Psoas muscle (tissue), 8 donors: Measurements from ENCODE around the gene DDA1. TPM values are rescaled to one million over a fixed set of nuclear protein-coding genes. Genes with fewer than 3 reads are reported as not detected.
A peak's percentile ranks its signal among the peaks of the same experiment; 100 is the strongest.

Source experiments
- ATAC-seq, 4 donors: fragments of 200-7000 bp; cut with Tn5 transposase; one replicate each; pipeline ENCODE4 v1.9.1; 2020; ENCODE audit warnings: moderate library complexity in 3 of 4, mild to moderate bottlenecking in 2 of 4
- DNase-seq, 2 donors: peaks; one replicate each; pipeline ENCODE4 v3.0.0-alpha.2; 2020
- H3K27ac ChIP-seq: fragments of 200-600 bp; one replicate; pipeline ENCODE4 v1.8.0; 2022
- H3K27me3 ChIP-seq, 3 donors: fragments of 200-600 bp in 1 of 3; one replicate each; pipeline versions ENCODE4 v1.6.1 to v1.8.0; 2013 to 2022; ENCODE audit warnings: low read length in 2 of 3, mild to moderate bottlenecking in 2 of 3, moderate library complexity in 1 of 3; ENCODE audit not compliant: insufficient read depth in 3 of 3
- H3K36me3 ChIP-seq, 2 donors: fragments of 200-600 bp in 1 of 2; one replicate each; pipeline versions ENCODE4 v1.6.1 to v1.8.0; 2013 to 2022; ENCODE audit warnings: low read depth in 1 of 2, mild to moderate bottlenecking in 1 of 2, moderate library complexity in 1 of 2; ENCODE audit not compliant: insufficient read depth in 1 of 2
- H3K4me1 ChIP-seq: fragments of 200-600 bp; one replicate; pipeline ENCODE4 v1.8.0; 2022
- H3K4me3 ChIP-seq: fragments of 200-600 bp; one replicate; pipeline ENCODE4 v1.8.0; 2022; ENCODE audit warnings: mild to moderate bottlenecking
- H3K9me3 ChIP-seq: fragments of 200-600 bp; one replicate; pipeline ENCODE4 v1.8.0; 2022
- WGBS, 3 donors: extraction: QIAGEN DNeasy Blood & Tissue Kit; methylation state at CpG; one replicate each; pipeline versions ENCODE4 v1.1.6 to v1.1.7; 2013; 5-methylcytosine and 5-hydroxymethylcytosine counted together
- intact Hi-C, 2 donors: fragments of 100-400 bp; cut with DNase I; formaldehyde crosslinking; loops; one replicate each; pipeline versions ENCODE4 v1.11.0 to v1.14.2; 2022
- polyA plus RNA-seq, 3 donors: library from polyadenylated mRNA; stranded (reverse); fragments of 200-250 nt; gene quantifications; one replicate each; pipeline ENCODE4 v1.2.3, GENCODE V29; 2013
- total RNA-seq, 4 donors: library from RNA; stranded (reverse); fragmentation: NEBNext Ultra II Directional in 2 of 4; extraction: Animal tissue kit (Norgen Biotek cat#: 25700) in 2 of 4; gene quantifications; one replicate each; pipeline versions ENCODE4 v1.2.1 to v1.2.4, GENCODE V29; 2021 to 2023
- TF ChIP-seq, protein P1 (sequence below): fragments of 200-600 bp; IDR thresholded peaks from one replicate; pipeline ENCODE4 v1.8.0; 2022; ENCODE audit warnings: antibody characterized with exemption
- donor health status: healthy with polysubstance abuse.
- donor health status: DM: no; HTN: no; CAD: no; lungs with moderate emphysema.
- donor health status: Bipolar disorder and iron deficiency.
- donor health status: healthy.
- donor health status: DM: yes; HTN: yes; CAD: no.
- donor health status: DM: no; HTN: no; CAD: no.
- donor health status: DM: no; HTN: no; CAD: no.
- donor health status: DM: yes; HTN: yes; CAD: no.

The DDA1 gene
- total and polyA plus RNA-seq, 7 donors: 21.5 to 90.4 (median 35.4) TPM

DNA sequence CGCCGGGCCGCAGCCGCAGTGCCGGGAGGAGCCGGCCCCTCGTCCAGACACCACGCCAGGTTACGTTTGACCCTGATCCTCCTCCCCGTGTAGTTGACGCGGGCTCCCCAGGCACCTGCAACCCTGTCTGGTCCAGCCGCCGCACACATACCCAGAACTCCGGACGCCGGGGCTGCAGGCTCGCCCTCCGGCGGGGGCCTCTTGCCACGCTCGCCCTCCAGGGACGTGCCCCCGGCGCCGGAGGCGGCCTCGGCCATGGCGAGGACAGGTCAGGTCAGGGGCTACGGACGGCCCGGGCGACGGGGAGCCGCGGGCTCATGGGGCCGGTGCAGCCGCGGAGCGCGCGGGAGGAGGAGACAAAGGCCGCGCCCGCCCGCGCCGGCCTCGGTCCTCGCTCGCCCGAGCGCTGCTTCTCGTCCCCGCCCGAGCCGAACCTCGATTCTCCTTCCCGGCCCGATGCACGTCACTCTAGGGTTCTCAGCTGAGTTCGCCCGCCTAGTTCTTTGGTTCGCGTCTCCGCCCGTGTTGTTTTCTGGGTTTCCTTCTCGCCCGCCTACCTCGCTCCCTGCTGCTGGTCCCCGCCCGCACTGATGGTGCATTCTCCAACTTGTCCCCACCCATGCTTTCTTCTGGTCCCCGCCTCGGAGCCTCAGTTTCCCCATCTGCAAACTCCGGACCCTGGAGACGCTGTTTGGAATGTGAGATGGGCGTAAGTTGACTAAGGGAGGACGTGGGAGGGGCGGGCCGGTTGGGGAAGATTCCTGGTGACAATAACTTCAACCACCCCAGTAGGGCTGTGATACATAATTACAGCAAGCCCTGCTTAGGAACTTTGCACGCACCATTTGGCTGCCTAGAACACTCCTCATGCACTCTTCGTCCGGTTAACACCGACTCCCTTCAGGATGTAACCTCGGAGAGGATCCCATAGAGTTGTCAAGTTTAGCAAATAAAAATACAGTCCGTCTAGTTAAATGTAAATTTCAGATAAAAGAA lies 25.3 kb downstream of the DDA1 start, which contains the start of gene ANO8:
TSS of gene ANO8 (minus strand) at position 442 of the 996 bp plus-strand sequence. CDS start at position 257, 185 bp downstream.
- Histone ChIP-seq H3K27ac (peak within 1 kb of the TSS; percentile 47), H3K4me3 (peak within 1 kb of the TSS; percentile 87), H3K9me3 (no peaks in the 10 kb centered on the region), H3K27me3 (no peaks in the 10 kb centered on the region), H3K36me3 (peaks cover 0 to 34% of the 10 kb centered on the region in 2 donors), H3K4me1 (peaks cover 24% of the 10 kb centered on the region)
- WGBS, 3 donors: 2% methylated on average over 47 to 86 of the region's 86 CpGs
- DNase-seq (peak; percentile 98 to 99), ATAC-seq (peak; percentile 75 to 79 (median 78))
- intact Hi-C loops: no loop called here
- TF ChIP-seq, protein P1, sequence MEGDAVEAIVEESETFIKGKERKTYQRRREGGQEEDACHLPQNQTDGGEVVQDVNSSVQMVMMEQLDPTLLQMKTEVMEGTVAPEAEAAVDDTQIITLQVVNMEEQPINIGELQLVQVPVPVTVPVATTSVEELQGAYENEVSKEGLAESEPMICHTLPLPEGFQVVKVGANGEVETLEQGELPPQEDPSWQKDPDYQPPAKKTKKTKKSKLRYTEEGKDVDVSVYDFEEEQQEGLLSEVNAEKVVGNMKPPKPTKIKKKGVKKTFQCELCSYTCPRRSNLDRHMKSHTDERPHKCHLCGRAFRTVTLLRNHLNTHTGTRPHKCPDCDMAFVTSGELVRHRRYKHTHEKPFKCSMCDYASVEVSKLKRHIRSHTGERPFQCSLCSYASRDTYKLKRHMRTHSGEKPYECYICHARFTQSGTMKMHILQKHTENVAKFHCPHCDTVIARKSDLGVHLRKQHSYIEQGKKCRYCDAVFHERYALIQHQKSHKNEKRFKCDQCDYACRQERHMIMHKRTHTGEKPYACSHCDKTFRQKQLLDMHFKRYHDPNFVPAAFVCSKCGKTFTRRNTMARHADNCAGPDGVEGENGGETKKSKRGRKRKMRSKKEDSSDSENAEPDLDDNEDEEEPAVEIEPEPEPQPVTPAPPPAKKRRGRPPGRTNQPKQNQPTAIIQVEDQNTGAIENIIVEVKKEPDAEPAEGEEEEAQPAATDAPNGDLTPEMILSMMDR: no peak

DNA sequence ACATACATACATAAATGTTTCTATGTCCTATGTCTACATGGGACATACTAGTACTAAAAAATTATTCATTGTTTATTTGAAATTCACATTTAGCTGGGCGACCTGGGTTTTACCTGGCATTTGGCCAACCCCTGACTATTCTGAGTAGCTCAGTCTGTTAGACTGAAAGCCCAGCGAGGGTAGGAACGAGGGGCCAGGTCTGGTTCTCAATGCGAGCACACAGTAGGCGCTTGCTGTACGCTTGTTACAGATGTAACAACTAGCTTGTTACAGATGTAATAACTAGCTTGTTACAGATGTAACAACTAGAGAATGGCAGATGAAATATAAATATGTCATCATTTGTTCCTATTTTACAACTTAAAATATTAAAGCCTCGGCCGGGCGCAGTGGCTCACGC lies 26.2 kb downstream of the DDA1 start:
- Histone ChIP-seq H3K4me1 (peaks cover 24% of the 10 kb centered on the region), H3K27me3 (no peaks in the 10 kb centered on the region), H3K27ac (peak overlapping the region; percentile 83), H3K36me3 (peaks cover 0 to 25% of the 10 kb centered on the region in 2 donors), H3K4me3 (peak overlapping the region; percentile 87), H3K9me3 (no peaks in the 10 kb centered on the region)
- ATAC-seq: no peak
- intact Hi-C loops: no loop called here
- WGBS, 3 donors: 66 to 69% (median 66%) methylated on average over 10 of the region's 10 CpGs
- TF ChIP-seq, protein P1: no peak
- no peak for DNase-seq

GRCh38 chr19:17336872-17337674 lies 27.7 kb downstream of the DDA1 start, which contains the start of gene GTPBP3:
TSS of gene GTPBP3 (plus strand) at chr19:17337553. CDS start at chr19:17337612, 59 bp downstream.
- TF ChIP-seq, protein P1: no peak
- Histone ChIP-seq H3K27ac (peak within 1 kb of the TSS; percentile 83), H3K36me3 (peaks cover 0 to 29% of the 10 kb centered on the region in 2 donors), H3K9me3 (no peaks in the 10 kb centered on the region), H3K4me1 (peaks cover 24% of the 10 kb centered on the region), H3K4me3 (peak within 1 kb of the TSS; percentile 75), H3K27me3 (no peaks in the 10 kb centered on the region)
- DNase-seq: peak; percentile 96 to 97
- intact Hi-C loops: no loop called here
- ATAC-seq: peak; percentile 89 to 94 (median 91)
- WGBS, 3 donors: 0% methylated on average over 41 of the region's 41 CpGs

DNA sequence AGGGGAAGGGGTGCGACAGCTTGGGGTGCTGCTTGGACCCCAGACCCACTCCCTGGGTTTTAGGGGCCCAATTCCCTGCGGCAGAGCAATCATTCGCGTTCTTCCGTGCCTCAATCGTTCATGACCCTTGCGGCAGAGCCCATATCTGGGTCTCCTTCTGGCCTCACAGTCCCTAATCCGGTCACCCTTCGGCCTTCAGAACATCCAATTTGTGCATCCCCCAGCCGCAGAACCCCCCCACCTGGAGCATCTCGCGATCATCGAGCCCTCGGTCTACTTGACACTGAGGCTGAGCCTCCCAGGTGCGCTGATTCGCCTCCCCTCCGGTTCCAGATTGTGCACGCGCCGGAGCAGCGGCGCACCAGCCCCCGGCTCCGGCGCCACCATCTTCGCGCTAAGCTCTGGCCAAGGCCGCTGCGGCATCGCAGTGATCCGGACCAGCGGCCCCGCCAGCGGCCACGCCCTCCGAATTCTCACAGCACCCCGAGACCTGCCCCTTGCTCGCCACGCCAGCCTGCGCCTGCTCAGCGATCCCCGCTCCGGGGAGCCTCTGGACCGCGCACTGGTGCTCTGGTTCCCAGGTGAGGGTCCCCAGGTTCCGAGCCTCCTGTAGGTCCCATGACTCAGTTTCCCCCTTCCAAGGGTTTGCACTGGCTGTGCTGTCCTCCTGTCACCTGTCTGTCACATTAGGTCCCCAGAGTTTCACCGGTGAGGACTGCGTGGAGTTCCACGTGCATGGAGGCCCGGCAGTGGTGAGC lies 28.5 kb downstream of the DDA1 start:
- H3K9me3 ChIP-seq: no peaks in the 10 kb centered on the region
- H3K4me3 ChIP-seq: peak overlapping the region; percentile 75
- H3K27me3 ChIP-seq: no peaks in the 10 kb centered on the region
- TF ChIP-seq, protein P1: no peak
- peaks cover 24% of the 10 kb centered on the region for H3K4me1 ChIP-seq
- WGBS, 3 donors: 7 to 10% (median 7%) methylated on average over 44 to 50 of the region's 50 CpGs
- intact Hi-C loops: no loop called here
- ATAC-seq: no peak
- peaks cover 0 to 27% of the 10 kb centered on the region in 2 donors for H3K36me3 ChIP-seq
- DNase-seq: no peak
- peak overlapping the region; percentile 83 for H3K27ac ChIP-seq
